Kidney epithelial cell (primary cell): ENCODE data around the gene NFYC. TPM values are rescaled to one million over a fixed set of nuclear protein-coding genes. Genes with fewer than 3 reads are reported as not detected.

Source experiments
- DNase-seq: peaks from one replicate; pipeline ENCODE4 v3.0.0-alpha.2; 2010; ENCODE audit warnings: low read depth
- H3K27me3 ChIP-seq: 2 replicates; pipeline ENCODE4 v1.6.0; 2011; ENCODE audit warnings: low read length; ENCODE audit not compliant: control insufficient read depth, insufficient read depth
- H3K36me3 ChIP-seq: 2 replicates; pipeline ENCODE4 v1.5.1; 2011; ENCODE audit warnings: low read length; ENCODE audit not compliant: control insufficient read depth, insufficient read depth
- H3K4me3 ChIP-seq: 2 replicates; pipeline ENCODE4 v1.5.1; 2011; ENCODE audit warnings: low read depth, mild to moderate bottlenecking, control low read depth, low read length
- total RNA-seq: library from RNA; depleted of rRNA; stranded (reverse); fragments of >200 nt; gene quantifications from 2 replicates; pipeline ENCODE4 v1.2.3, GENCODE V29; 2015
- TF ChIP-seq, protein P1 (sequence below): IDR thresholded peaks from 2 replicates; pipeline ENCODE4 v1.5.1; 2011; ENCODE audit warnings: mild to moderate bottlenecking, moderate library complexity, low read length, control low read depth, inconsistent platforms; ENCODE audit not compliant: insufficient read depth, poor library complexity, severe bottlenecking

NFYC gene
- total RNA-seq: 44.0 and 44.4 TPM in 2 replicates

DNA sequence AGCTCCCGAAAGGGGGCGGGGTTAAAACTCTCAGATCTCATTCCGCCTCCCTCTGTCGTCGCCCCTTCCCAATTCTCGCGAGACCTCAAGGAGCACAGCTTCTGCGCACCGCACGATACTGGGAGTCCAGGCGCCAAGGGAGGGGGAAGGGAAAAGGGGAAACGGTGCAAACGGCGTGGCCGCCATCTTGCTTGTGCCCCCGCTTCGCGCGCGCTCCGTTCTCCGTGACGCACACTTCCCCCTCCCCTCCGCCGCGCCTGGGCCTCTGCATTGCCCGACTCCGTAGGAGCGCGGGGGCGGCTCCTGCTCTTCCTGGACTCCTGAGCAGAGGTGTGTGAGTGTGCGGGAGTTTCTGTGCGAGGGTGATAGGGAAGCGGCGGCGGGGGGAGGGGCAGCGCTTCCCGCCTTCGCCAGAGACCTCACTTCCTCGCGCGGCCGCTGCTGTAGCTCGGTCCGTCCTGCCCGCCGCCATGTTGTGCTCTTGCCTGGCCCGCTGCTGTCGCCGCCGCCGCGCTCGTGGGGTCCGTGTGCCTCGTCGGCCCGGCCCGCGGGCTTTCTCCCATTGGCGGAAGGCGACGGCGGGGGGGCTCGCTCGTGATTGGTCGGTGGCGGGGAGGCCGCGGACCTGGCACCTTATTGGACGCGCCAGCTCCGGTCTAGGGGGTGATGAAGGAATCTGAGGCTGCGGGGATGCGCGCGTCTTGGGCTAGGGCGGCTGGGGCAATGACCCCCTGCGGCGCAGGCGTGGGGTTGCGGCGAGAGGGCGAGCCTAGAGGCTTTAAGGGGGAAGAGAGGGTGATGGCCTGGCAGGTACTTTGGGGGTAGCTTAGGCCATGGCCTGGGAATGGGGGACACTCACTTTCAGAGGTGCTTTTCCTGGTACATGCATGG, at the start of gene NFYC:
Gene NFYC (plus strand): TSS at position 167 of the 891 bp plus-strand sequence. CDS start 47,140 bp downstream, outside the sequence.
- DNase-seq: peak; percentile 91
- no peaks in the 10 kb centered on the region for H3K27me3 ChIP-seq
- H3K36me3 ChIP-seq: no peaks in the 10 kb centered on the region
- TF ChIP-seq, protein P1, sequence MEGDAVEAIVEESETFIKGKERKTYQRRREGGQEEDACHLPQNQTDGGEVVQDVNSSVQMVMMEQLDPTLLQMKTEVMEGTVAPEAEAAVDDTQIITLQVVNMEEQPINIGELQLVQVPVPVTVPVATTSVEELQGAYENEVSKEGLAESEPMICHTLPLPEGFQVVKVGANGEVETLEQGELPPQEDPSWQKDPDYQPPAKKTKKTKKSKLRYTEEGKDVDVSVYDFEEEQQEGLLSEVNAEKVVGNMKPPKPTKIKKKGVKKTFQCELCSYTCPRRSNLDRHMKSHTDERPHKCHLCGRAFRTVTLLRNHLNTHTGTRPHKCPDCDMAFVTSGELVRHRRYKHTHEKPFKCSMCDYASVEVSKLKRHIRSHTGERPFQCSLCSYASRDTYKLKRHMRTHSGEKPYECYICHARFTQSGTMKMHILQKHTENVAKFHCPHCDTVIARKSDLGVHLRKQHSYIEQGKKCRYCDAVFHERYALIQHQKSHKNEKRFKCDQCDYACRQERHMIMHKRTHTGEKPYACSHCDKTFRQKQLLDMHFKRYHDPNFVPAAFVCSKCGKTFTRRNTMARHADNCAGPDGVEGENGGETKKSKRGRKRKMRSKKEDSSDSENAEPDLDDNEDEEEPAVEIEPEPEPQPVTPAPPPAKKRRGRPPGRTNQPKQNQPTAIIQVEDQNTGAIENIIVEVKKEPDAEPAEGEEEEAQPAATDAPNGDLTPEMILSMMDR: no peak
- peak within 1 kb of the TSS; percentile 93 for H3K4me3 ChIP-seq

DNA sequence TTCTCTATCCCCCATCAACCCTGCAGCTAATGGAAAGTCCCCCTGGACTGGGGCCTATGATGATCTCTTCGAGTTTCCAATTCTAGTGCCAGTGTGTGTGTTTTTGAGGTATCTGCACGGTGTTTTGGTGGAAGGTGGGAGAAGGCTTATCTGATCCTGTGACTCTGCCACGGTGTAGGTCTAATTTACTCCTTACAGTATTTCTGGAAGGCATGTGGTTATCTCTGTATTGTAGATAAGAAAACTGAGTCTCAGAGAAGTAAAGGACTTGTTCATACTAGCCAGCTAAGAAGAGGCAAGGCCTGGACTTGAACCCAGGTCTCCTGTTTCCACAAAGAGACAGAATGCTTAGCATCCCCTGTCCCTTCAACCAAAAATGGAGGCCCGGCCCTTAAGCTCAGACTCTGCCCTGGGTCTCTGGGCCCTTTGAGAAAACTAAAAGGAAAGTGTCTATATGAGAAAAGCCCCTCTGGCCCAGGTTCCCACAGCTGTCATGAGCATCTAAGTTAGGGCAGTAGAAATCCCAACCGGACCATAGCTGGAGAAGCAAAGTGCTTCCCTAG, 46.3 kb upstream of the NFYC start:
- Histone ChIP-seq H3K4me3 (no peak overlapping the region), H3K27me3 (no peaks in the 10 kb centered on the region), H3K36me3 (no peaks in the 10 kb centered on the region)
- no peak for DNase-seq
- TF ChIP-seq, protein P1: no peak

DNA sequence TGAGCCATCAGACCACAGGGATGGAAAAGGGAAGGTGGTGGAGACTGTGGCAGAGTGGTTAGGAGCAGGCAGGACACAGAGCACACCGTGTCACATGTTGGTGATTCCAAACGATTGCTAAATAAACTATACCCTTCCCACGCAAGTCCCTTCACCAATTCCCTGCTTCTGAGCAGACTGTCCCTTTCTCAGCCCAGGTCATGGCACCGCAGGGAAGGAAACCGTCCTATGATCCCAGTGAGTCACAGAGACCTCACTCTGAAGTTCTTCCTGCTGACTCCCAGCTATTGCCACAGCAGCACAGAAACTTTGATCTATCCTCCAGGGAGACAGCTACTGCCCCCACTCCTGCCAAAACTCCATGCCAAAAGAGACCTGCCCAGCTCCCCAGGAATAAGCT, 45.2 kb upstream of the NFYC start:
- H3K4me3 ChIP-seq: no peak overlapping the region
- no peak for DNase-seq
- H3K36me3 ChIP-seq: no peaks in the 10 kb centered on the region
- H3K27me3 ChIP-seq: no peaks in the 10 kb centered on the region
- TF ChIP-seq, protein P1: no peak

DNA sequence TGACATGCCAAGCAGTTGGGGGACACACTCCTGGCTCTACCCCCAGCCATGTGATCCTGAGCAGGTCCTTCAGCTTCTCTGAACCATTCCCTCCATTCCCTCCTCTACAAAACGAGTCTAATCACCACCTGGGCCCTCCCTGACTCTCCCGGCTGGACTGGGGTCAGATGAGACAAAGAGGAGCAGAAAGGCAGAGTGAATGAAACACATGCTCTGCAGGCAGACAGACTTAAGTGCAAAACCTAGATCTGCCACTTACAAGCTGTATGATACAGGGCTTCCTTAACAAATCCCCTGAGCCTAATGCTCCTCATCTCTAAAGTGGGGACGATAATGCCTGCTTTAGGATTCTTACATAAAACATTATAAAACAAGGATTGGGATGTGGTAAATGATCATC, 43.3 kb upstream of the NFYC start:
- TF ChIP-seq, protein P1: no peak
- no peak for DNase-seq
- no peaks in the 10 kb centered on the region for H3K36me3 ChIP-seq
- no peak overlapping the region for H3K4me3 ChIP-seq
- H3K27me3 ChIP-seq: peaks cover 8% of the 10 kb centered on the region

DNA sequence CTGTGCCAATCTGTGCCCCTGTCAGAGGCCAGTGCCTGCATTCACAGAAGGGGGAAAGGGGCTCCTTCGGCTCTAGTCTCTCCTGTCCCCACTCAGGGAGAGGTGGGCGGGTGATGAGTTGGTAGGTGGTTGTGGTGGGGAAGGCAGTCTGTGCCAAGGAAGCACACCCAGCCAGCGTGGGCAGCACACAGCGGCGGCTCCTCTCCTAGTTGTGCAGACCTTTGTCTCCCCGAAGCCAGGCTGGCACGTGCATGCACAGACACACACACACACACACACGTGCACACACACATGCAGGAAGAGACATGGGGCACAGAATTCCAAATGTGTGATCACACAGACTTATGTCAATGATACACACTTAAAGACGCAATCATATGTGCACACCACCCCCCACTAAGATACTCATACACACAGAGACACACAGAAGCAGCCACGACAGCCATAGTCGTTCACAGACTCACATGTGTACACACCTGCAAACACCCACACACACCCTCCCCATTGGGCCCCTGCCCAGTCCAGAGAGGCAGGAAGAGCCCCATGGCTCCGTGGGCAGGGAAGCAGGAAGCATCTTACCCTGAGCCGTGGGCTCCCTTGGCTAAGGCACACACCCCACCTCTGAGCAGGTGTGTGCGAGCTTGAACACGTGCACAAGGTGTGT, 42.4 kb upstream of the NFYC start:
- Histone ChIP-seq H3K4me3 (no peak overlapping the region), H3K36me3 (no peaks in the 10 kb centered on the region), H3K27me3 (peaks cover 15% of the 10 kb centered on the region)
- TF ChIP-seq, protein P1: no peak
- DNase-seq: no peak
